Panc1 (cell line): ENCODE results near the gene CCNO. TPM values are rescaled to one million over a fixed set of nuclear protein-coding genes. Genes with fewer than 3 reads are reported as not detected.

ENCODE experiments used
- ATAC-seq: fragments of 200-7000 bp; cut with Tn5 transposase; 2 replicates; pipeline ENCODE4 v1.9.1; 2020; ENCODE audit warnings: mild to moderate bottlenecking, moderate library complexity
- BruUV-seq: library from RNA; stranded (reverse); fragments of 400-500 nt; replicated peaks from 2 replicates; lab custom pipeline; 2021; lab: Mats Ljungman, UMichigan
- CTCF ChIA-PET: fragments of 300-600 bp; sonication (Branson Sonifier 250); formaldehyde crosslinking; loops from one replicate; lab custom pipeline; 2022; ENCODE audit warnings: antibody characterized with exemption; lab: Charles Lee
- POLR2A ChIA-PET: fragments of 300-600 bp; sonication (Branson Sonifier 250); formaldehyde crosslinking; loops from one replicate; lab custom pipeline; 2022; ENCODE audit warnings: antibody characterized with exemption; lab: Charles Lee
- DNase-seq: peaks from one replicate; pipeline ENCODE4 v3.0.0-alpha.2; 2010; ENCODE audit warnings: low read depth, low spot score
- H3K27ac ChIP-seq: 2 replicates; pipeline ENCODE4 v1.5.1; 2011; ENCODE audit warnings: mild to moderate bottlenecking, low read length, inconsistent platforms
- H3K27me3 ChIP-seq: fragments of 200-500 bp; sonication (Bioruptor generic); 2 replicates; pipeline ENCODE4 v1.6.0; 2014; ENCODE audit warnings: low read length, inconsistent platforms; ENCODE audit not compliant: control insufficient read depth, insufficient read depth
- H3K36me3 ChIP-seq: fragments of 200-500 bp; sonication (Bioruptor generic); 2 replicates; pipeline ENCODE4 v1.5.1; 2014; ENCODE audit warnings: inconsistent platforms, mild to moderate bottlenecking, low read length, moderate library complexity; ENCODE audit not compliant: control insufficient read depth, insufficient read depth
- H3K4me1 ChIP-seq: 2 replicates; pipeline ENCODE4 v1.5.1; 2011; ENCODE audit warnings: inconsistent platforms, mild to moderate bottlenecking, low read length, moderate library complexity; ENCODE audit not compliant: control insufficient read depth, insufficient read depth
- H3K4me3 ChIP-seq, 2 experiments: 2 replicates each; pipeline ENCODE4 v1.5.1; 2011 to 2012; ENCODE audit warnings: low read depth in 2 of 2, low read length in 2 of 2, mild to moderate bottlenecking in 2 of 2, inconsistent platforms in 1 of 2, moderate library complexity in 1 of 2
- H3K9me3 ChIP-seq: fragments of 200-500 bp; sonication (Bioruptor generic); 2 replicates; pipeline ENCODE4 v1.5.1; 2014; ENCODE audit warnings: low read depth, mild to moderate bottlenecking, inconsistent platforms, low read length, moderate library complexity; ENCODE audit not compliant: control insufficient read depth, insufficient read depth
- POLR2AphosphoS5 ChIP-seq: IDR thresholded peaks from 2 replicates; pipeline ENCODE4 v1.6.1; 2012; ENCODE audit warnings: mild to moderate bottlenecking, low read depth, low read length, moderate library complexity
- SIN3A ChIP-seq: IDR thresholded peaks from 2 replicates; pipeline ENCODE4 v1.6.1; 2012; ENCODE audit warnings: low read depth, mild to moderate bottlenecking, low read length, moderate library complexity, borderline replicate concordance; ENCODE audit not compliant: insufficient read depth
- TCF7L2 ChIP-seq: IDR thresholded peaks from 2 replicates; pipeline ENCODE4 v1.6.1; 2011; ENCODE audit warnings: mild to moderate bottlenecking, low read depth, low read length, inconsistent platforms
- in situ Hi-C: cut with HindIII; loops from 2 replicates; pipeline ENCODE4 v1.10.0; 2016; ENCODE audit warnings: low sequenced_read_pairs, low pct_unique_long_range_greater_than_20kb
- intact Hi-C: fragments of 100-400 bp; cut with micrococcal nuclease; formaldehyde crosslinking; loops from one replicate; pipeline ENCODE4 v1.10.0; 2022; ENCODE audit not compliant: unreplicated experiment
- total RNA-seq: library from RNA; stranded (reverse); gene quantifications from one replicate; pipeline ENCODE4 v1.2.1, GENCODE V29; 2021; ENCODE audit not compliant: unreplicated experiment
- TF ChIP-seq, protein P1 (sequence below): fragments of 450-650 bp; IDR thresholded peaks from 2 replicates; pipeline ENCODE4 v1.5.1; 2017; ENCODE audit warnings: mild to moderate bottlenecking
- TF ChIP-seq, protein P2 (sequence below), 2 experiments: IDR thresholded peaks; 2 replicates each; pipeline ENCODE4 v1.6.1; 2011 to 2012; ENCODE audit warnings: low read depth in 2 of 2, control low read depth in 1 of 2, low read length in 1 of 2, mild to moderate bottlenecking in 1 of 2, moderate library complexity in 1 of 2; ENCODE audit not compliant: insufficient read depth in 1 of 2

The CCNO gene
- total RNA-seq, 1 experiment from 2014 or later: 12.3 TPM

DNA sequence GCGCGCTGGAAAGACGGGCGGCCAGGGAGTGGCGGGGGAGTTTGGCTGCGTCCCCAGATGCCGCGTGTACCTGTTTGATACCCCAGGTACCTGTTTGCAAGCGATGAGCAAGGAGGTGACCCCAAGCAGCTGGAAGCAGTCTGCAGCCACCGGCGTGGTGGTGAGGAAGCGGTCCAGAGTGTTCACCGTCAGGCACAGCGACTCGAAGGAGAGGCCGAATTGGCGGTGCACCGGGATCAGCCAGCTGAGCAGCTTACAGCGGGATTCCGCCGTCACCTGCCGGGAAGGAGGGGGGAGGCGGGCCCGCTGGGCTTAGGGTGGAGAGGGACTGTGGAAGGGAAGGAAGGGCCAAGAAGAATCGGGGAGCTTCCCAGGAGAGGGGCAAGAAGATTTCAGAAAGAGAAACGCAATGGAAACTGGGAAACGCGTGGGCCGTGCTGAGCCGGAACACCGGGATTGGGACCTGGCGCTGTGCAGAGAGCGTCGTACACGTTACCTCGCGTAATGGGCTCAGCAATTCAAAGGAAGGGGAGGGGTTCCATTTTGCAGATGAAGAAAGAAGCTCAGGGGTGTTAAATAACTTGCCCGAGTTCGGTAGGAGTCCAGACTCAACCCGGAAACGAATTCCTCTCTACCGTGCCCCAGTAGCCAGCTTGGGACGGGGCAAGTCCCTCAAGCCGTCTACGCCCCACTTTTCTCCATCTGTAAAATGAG, 980 bp downstream of the CCNO start:
- Histone ChIP-seq H3K4me1 (peaks cover 18% of the 10 kb centered on the region), H3K36me3 (no peaks in the 10 kb centered on the region; the same call in 1 of the 2 replicates), H3K4me3 (peak overlapping the region; percentile 60 to 89), H3K27me3 (peaks cover 3% of the 10 kb centered on the region; the same call in 1 of the 2 replicates), H3K9me3 (no peaks in the 10 kb centered on the region), H3K27ac (peak overlapping the region; percentile 71)
- no TSS peak for BruUV-seq
- ATAC-seq (peak; percentile 58), DNase-seq (no peak)
- no peak for TF ChIP-seq POLR2AphosphoS5
- 0 out of 2 replicates have a peak, but pooled peaks have one; percentile 21 for TF ChIP-seq SIN3A
- intact Hi-C loops (no loop called here), in situ Hi-C loops (no loop called here)
- POLR2A ChIA-PET: interaction anchor here (0.6 kb wide), 1 partner anchor 75 kb away, joined by 3 read pairs; the partner anchor contains the start of gene DHX29
- CTCF ChIA-PET: interaction anchor here (0.6 to 1.3 kb wide), 4 partner anchors 42 to 957 kb away, joined by 4 to 16 read pairs (median 6); no protein-coding TSS in a partner anchor

DNA sequence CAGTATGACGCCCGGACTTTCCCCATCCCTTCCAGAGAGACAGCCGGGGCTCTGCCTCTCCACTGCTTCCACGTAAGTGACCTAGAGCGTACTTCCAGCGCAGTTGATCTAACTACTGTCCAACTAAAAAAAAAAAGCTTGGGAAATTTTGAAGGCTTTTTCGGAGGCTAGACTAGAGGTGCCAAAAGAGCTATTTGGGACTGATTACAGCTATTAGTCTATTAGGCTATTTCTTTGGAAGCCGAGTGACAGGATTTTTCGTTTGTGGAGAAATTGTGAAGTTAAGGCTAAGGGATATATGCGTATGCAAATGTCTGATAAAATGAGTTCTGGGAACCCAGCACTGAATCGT, 1.5 kb downstream of the CCNO start:
- ATAC-seq: no peak
- peak overlapping the region; percentile 60 to 89 for H3K4me3 ChIP-seq
- intact Hi-C loops (no loop called here), in situ Hi-C loops (no loop called here)
- ChIA-PET CTCF (interaction anchor here (0.6 to 1.3 kb wide), 2 partner anchors 60 to 70 kb away, joined by 4 to 7 read pairs; no protein-coding TSS in a partner anchor), POLR2A (interaction anchor here (0.6 kb wide), 1 partner anchor 75 kb away, joined by 3 read pairs; the partner anchor contains the start of gene DHX29)
- no peak for DNase-seq
- TF ChIP-seq POLR2AphosphoS5 (no peak), TCF7L2 (no peak), SIN3A (no peak)
- TF ChIP-seq, protein P1, sequence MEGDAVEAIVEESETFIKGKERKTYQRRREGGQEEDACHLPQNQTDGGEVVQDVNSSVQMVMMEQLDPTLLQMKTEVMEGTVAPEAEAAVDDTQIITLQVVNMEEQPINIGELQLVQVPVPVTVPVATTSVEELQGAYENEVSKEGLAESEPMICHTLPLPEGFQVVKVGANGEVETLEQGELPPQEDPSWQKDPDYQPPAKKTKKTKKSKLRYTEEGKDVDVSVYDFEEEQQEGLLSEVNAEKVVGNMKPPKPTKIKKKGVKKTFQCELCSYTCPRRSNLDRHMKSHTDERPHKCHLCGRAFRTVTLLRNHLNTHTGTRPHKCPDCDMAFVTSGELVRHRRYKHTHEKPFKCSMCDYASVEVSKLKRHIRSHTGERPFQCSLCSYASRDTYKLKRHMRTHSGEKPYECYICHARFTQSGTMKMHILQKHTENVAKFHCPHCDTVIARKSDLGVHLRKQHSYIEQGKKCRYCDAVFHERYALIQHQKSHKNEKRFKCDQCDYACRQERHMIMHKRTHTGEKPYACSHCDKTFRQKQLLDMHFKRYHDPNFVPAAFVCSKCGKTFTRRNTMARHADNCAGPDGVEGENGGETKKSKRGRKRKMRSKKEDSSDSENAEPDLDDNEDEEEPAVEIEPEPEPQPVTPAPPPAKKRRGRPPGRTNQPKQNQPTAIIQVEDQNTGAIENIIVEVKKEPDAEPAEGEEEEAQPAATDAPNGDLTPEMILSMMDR: no peak
- TF ChIP-seq, protein P2, sequence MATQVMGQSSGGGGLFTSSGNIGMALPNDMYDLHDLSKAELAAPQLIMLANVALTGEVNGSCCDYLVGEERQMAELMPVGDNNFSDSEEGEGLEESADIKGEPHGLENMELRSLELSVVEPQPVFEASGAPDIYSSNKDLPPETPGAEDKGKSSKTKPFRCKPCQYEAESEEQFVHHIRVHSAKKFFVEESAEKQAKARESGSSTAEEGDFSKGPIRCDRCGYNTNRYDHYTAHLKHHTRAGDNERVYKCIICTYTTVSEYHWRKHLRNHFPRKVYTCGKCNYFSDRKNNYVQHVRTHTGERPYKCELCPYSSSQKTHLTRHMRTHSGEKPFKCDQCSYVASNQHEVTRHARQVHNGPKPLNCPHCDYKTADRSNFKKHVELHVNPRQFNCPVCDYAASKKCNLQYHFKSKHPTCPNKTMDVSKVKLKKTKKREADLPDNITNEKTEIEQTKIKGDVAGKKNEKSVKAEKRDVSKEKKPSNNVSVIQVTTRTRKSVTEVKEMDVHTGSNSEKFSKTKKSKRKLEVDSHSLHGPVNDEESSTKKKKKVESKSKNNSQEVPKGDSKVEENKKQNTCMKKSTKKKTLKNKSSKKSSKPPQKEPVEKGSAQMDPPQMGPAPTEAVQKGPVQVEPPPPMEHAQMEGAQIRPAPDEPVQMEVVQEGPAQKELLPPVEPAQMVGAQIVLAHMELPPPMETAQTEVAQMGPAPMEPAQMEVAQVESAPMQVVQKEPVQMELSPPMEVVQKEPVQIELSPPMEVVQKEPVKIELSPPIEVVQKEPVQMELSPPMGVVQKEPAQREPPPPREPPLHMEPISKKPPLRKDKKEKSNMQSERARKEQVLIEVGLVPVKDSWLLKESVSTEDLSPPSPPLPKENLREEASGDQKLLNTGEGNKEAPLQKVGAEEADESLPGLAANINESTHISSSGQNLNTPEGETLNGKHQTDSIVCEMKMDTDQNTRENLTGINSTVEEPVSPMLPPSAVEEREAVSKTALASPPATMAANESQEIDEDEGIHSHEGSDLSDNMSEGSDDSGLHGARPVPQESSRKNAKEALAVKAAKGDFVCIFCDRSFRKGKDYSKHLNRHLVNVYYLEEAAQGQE (IDR thresholded peaks at IDR 0.05; ENCODE audit: insufficient read depth in 1 of 2, low read depth in 2 of 2, low read length in 1 of 2): no peak
- H3K27me3 ChIP-seq: peaks cover 3% of the 10 kb centered on the region; the same call in 1 of the 2 replicates
- no TSS peak for BruUV-seq
- peak overlapping the region; percentile 71 for H3K27ac ChIP-seq
- H3K4me1 ChIP-seq: peaks cover 18% of the 10 kb centered on the region
- H3K9me3 ChIP-seq: no peaks in the 10 kb centered on the region
- no peaks in the 10 kb centered on the region; the same call in 1 of the 2 replicates for H3K36me3 ChIP-seq
